Occipital lobe (tissue), 2 donors: ENCODE measurements around the gene ARHGEF38. TPM values are rescaled to one million over a fixed set of nuclear protein-coding genes. Genes with fewer than 3 reads are reported as not detected.
"Not testable (repeated sequence)": the region's sequence is repeated elsewhere in the genome, so short reads cannot be mapped to it uniquely, and the experiment has no call there.

Experiments used
- DNase-seq: peaks from one replicate; lab custom pipeline; 2025; lab: John Stamatoyannopoulos, UW
- total RNA-seq: library from RNA; depleted of rRNA; stranded (reverse); fragments of >200 nt; gene quantifications from one replicate; pipeline ENCODE4 v1.2.3, GENCODE V29; 2014

ARHGEF38 gene
- total RNA-seq, 1 donor from 2014 or later, result 0.62 TPM

- not testable (repeated sequence) for DNase-seq
Measured at GRCh38 chr4:105609819-105610218, 57.4 kb downstream of the ARHGEF38 start.

- no peak for DNase-seq
Measured at GRCh38 chr4:105613306-105613705, 60.9 kb downstream of the ARHGEF38 start.

GRCh38 chr4:105619188-105619931, 66.9 kb downstream of the ARHGEF38 start:
- no peak for DNase-seq

- DNase-seq, result no peak
Measured at GRCh38 chr4:105620640-105621323, 68.4 kb downstream of the ARHGEF38 start.

- DNase-seq, result no peak
Measured at GRCh38 chr4:105622269-105622668, 69.8 kb downstream of the ARHGEF38 start.

GRCh38 chr4:105623099-105623498, 70.7 kb downstream of the ARHGEF38 start:
- no peak for DNase-seq

- peak; percentile 15 for DNase-seq
Measured at GRCh38 chr4:105624530-105624929, 72.1 kb downstream of the ARHGEF38 start.

- no peak for DNase-seq
Measured at GRCh38 chr4:105625214-105625613, 72.8 kb downstream of the ARHGEF38 start.

- no peak for DNase-seq
Measured at GRCh38 chr4:105626846-105627245, 74.4 kb downstream of the ARHGEF38 start.

- DNase-seq, result no peak
Measured at GRCh38 chr4:105627620-105628019, 75.2 kb downstream of the ARHGEF38 start.

GRCh38 chr4:105630670-105631655, 78.5 kb downstream of the ARHGEF38 start:
- no peak for DNase-seq

- no peak for DNase-seq
Measured at GRCh38 chr4:105631818-105632400, 79.5 kb downstream of the ARHGEF38 start.

- DNase-seq, result no peak
Measured at GRCh38 chr4:105632599-105632998, 80.2 kb downstream of the ARHGEF38 start.

- no peak for DNase-seq
Measured at GRCh38 chr4:105633241-105633640, 80.8 kb downstream of the ARHGEF38 start.

GRCh38 chr4:105634402-105635080, 82.1 kb downstream of the ARHGEF38 start:
- no peak for DNase-seq

GRCh38 chr4:105637408-105638176, 85.2 kb downstream of the ARHGEF38 start:
- peak; percentile 53 for DNase-seq

GRCh38 chr4:105641845-105642244, 89.4 kb downstream of the ARHGEF38 start:
- DNase-seq, result no peak

GRCh38 chr4:105644257-105644656, 91.8 kb downstream of the ARHGEF38 start:
- no peak for DNase-seq

GRCh38 chr4:105645440-105645839, 93.0 kb downstream of the ARHGEF38 start:
- DNase-seq, result no peak

- no peak for DNase-seq
Measured at GRCh38 chr4:105650190-105650589, 97.8 kb downstream of the ARHGEF38 start.
